EL (cell line): ENCODE data around the gene P2RX2.

ENCODE experiments used
- DNase-seq: peaks from one replicate; pipeline ENCODE4 v3.0.0-alpha.2; 2016

P2RX2 gene

GRCh38 chr12:132620899-132621656 lies 2.5 kb downstream of the P2RX2 start:
- DNase-seq: no peak

DNA sequence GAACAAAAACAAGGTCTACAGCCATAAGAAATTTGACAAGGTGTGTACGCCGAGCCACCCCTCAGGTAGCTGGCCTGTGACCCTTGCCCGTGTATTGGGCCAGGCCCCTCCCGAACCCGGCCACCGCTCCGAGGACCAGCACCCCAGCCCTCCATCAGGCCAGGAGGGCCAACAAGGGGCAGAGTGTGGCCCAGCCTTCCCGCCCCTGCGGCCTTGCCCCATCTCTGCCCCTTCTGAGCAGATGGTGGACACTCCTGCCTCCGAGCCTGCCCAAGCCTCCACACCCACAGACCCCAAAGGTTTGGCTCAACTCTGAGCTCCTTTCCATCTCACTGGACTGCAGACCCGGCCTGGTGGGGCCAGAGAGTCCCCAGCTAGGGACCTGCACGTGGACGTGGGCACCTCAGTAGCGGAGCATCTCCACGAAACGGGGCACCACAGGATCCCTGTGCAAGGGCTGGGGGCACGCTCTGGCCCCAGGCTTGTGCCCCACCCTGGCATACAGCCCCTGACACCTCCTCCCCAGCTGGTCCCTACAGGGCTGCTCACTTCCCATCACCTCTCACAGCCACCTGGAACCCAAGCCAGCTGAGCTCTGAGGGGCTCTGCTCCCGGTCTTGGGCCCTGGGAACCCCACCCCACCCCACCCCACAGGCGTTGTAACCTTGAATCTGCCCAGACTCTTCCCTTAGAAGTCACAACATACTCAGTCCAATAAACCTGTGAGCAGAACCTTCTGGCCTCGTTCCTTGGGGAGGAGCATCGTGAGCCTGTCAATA lies 3.3 kb downstream of the P2RX2 start:
- DNase-seq: no peak

- DNase-seq: peak; percentile 81
Measured at GRCh38 chr12:132622437-132623071, 4.0 kb downstream of the P2RX2 start.

DNA sequence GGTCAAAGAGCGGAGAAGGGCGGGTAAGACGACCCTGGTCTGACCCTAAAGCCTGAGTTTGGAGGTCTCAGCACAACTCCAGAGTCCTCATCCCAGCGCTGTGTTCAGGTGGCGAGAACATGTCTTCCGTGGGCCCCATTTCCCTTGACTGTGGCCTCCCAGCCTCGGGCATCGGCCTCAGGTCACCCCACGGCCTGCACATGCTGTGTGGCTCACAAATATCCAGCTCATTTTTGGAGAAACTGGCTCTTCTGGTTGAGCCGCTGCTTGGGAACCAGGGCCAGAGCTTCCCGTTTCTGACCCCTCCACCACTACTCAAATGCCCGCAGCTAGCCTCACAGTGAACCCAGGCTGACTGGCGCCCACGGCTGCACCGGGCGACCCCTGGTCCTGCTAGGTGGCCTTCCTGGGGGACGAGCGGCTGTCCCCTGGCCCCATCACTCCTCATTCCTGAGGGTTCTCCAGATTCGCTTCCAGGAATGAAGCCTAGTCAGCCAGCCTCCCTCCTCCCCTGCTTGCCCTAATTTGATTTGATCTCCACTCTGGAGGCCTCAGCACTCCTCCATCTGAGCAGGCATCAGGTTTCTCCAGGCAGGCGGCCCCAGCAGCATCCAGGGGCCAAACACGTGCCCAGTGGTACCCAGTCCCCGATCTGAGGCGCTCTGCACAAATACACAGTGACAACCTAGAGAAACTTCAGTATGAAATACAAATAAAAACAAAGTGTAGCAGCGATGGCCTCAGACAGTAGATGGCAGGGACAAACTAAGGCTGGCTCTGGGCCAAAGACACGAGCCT lies 4.7 kb downstream of the P2RX2 start:
- no peak for DNase-seq

- DNase-seq: no peak
Measured at GRCh38 chr12:132624186-132624855, 5.7 kb downstream of the P2RX2 start.

- no peak for DNase-seq
Measured at GRCh38 chr12:132624910-132625630, 6.5 kb downstream of the P2RX2 start.

GRCh38 chr12:132625731-132626430 lies 7.3 kb downstream of the P2RX2 start:
- DNase-seq: no peak

DNA sequence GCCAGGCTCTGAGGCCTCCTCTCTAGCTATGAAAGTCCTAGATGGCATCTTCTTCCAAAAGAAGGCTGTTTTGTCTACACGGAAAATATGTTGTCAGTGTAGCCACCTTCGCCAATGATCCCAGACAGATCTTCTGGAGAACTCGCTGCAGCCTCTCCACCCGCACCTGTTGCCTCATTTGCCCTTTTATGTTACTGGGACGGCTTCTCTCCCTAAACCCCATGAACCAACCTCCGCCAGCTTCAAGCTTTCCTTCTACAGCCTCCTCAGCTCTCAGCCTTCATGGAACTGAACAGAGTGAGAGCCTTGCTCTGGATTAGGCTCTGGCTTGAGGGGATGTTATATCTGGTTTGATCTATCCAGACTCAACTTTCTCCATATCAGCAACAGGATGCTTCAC lies 10.8 kb downstream of the P2RX2 start:
- no peak for DNase-seq

DNA sequence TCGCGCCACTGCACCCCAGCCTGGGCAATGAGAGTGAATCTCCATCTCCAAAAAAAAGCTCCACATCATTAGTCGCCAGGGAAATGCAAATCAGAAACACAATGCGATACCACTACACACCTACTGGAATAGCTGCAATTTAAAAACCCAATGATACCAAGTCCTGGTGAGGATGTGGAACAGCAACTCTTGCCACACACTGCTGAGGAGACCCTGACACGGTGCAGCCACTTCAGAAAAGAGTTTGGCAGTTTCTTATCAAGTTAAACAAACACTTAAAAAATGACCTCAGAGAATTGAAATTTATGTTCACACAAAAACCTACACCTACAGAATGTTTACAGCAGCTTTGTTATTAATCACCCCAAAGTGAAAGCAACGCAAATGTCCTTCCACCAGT lies 12.1 kb downstream of the P2RX2 start:
- DNase-seq: no peak

DNA sequence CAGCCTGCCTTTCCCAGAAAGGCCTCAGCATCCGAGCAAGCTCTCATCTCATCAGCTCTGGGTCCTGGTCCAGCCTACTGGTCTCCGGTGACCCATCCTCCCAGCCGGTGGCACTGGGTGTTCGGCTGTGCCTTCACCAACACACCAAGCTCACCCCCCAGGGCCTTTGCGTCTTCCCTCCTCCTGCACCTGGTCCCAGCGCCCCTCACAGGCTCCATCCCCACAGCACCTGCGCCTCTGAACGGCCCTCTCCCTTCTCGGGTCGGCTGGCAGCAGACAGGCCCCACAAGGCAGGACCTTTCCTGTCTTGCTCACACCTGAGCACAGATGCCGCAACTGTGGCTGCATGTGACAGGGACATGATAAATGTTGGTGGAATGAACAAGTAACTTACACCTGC lies 13.1 kb downstream of the P2RX2 start:
- DNase-seq: no peak

DNA sequence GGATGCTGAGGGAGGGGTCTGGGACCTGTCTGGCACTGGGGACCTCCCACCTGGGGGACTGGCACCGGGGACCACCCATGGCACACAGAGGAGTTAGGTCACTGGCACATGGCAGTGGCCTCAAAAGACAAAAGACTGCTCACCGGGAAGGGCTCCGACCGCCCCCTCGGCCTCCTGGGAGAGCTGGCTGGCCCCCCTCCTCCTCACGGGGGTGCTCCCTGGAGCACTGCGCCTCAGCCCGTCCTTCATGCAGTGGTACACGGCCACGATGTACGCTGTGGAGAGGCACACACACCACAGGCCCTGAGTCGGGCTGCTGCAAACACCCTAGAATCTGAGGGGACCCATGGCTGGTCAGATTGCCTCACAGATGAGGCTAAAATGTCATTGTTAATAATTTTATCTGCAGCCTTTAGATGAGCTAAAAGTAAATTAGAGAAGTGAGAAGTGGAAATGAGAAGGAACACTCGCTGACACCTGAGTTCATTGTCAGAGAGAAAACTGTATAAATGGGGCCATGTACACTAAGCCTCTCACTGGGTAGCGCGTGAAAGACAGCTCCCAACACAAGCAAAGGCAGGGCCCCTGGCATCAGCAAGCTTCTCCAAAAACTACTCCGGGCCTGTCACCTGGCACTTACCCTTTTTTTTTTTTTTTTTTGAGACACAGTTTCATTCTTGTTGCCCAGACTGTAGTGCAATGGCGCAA lies 14.1 kb downstream of the P2RX2 start:
- DNase-seq: no peak

DNA sequence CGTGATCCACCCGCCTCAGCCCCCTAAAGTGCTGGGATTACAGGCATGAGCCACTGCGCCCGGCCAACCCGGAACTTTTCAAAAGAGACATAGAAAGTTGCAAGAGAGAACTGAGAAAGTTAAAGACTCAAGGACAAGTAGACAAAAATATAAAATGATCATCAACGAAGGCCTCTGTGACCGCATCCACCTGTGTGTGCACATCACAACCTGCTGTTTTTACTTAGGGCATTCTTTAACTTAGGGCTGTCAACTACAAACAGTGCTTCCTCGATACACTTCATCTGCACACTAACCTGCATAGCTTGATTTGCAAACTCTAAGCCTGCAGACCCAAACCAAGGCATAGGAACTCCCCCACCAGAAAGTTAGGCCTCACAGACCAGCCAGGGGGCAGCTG lies 14.8 kb downstream of the P2RX2 start:
- no peak for DNase-seq

DNA sequence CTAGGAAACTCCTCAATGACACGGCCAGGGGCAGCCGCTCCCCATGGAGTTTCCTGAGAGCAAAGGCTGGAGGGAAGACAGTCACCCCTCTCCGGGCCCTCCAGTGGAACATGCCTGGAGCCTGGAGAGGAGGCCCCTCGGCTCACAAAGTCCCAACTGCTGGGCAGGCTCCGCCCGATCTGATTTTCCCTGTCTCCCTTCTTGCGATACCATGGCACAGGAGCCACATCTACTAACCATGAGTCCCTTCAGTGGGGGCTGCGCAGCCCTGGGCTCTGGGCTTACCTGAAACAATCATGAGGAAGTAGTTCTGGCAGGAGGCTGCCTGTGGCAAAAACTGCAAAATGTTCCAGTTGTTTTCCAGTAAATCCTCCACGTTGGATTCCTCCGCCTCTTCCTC lies 15.3 kb downstream of the P2RX2 start:
- no peak for DNase-seq

- DNase-seq: no peak
Measured at GRCh38 chr12:132634411-132634990, 15.9 kb downstream of the P2RX2 start.

DNA sequence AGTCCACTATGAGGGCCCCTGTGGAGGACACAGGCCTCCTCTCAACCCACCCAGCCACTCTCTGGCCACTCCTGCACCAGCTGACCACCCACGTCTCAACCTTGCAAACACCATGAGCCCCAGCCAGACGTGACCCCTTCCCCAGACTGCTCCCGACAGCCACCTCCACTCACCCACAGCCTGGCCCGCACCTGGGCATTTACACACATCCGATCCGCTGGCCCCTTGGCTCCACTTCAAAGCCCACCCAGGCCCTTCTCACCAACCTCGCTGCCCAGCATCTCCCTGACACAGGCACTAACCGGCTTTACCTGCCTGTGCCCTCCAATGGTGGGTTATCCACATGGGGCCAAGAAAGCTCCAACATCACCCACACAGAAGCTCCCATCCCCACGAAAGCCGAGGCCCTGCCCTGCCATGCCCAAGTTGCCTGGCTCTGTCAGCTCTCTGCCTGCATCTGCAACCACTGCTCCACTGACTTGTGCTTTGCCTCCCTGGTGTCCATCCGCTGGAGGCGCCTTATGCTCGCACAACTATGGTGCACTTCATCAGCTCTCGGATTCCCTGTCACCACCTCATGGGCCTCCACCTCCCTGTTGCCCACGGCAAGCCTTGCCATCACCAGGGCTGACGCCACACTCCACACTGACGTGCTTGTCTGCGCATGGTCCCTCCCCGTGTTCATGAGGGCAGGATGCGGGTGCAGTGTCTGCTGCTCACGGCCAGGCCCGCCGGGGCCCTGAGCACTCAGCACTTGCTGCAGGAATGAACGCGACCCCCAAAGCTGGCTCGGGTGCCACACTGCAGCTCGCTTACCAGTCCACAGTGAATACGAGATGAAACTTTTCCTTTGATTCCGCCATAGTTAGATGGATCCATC lies 16.7 kb downstream of the P2RX2 start:
- no peak for DNase-seq

DNA sequence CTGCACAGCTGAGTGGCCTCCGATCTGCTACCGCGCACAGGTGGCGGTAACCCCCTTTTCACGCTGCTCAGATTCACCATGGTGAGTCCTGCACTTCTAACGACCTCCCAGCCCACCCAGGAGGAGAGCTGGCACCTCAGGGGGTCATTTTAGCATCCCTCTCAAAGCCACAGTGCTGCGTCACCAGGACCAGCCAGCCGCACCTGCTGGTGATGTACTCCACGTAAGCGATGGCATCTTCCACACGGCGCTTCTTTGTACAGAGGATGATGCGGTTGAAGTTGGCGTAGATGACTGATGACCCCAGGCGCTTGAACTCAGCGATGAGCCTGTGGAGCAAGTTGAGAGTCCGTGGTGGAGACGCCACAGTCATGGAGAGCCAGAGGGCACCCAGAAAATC lies 19.2 kb downstream of the P2RX2 start:
- no peak for DNase-seq

GRCh38 chr12:132638541-132639408 lies 20.2 kb downstream of the P2RX2 start:
- peak; percentile 27 for DNase-seq

GRCh38 chr12:132639956-132640520 lies 21.5 kb downstream of the P2RX2 start:
- DNase-seq: no peak
